Activated CD4-positive, alpha-beta T cell treated with anti-CD3 and anti-CD28 coated beads, Interleukin-2, amount 50 U/mL, for 48 hours (primary cell): ENCODE results near the gene NSUN3.
"Not testable (repeated sequence)": the region's sequence is repeated elsewhere in the genome, so short reads cannot be mapped to it uniquely, and the experiment has no call there.

Experiments
- DNase-seq, 2 experiments: peaks; one replicate each; pipeline ENCODE4 v3.0.0-alpha.2; 2020

The NSUN3 gene

GRCh38 chr3:94062513-94063404, at the start of gene NSUN3, which contains the start of gene DHFR2:
Gene NSUN3, plus strand, starts transcription at chr3:94063061. Its CDS starts 66 bp downstream, at chr3:94063127.
Gene DHFR2, minus strand, starts transcription at chr3:94062916. Its CDS starts 1,405 bp downstream, at chr3:94061511.
- DNase-seq: peak; percentile 78 to 84

GRCh38 chr3:94015025-94015424, 47.8 kb upstream of the NSUN3 start:
- DNase-seq: no peak

- no peak for DNase-seq
Observed at GRCh38 chr3:94019659-94020058, 43.2 kb upstream of the NSUN3 start.

GRCh38 chr3:94020293-94020692, 42.6 kb upstream of the NSUN3 start:
- DNase-seq: no peak

- DNase-seq: no peak
Observed at GRCh38 chr3:94024385-94024784, 38.5 kb upstream of the NSUN3 start.

GRCh38 chr3:94026623-94027022, 36.2 kb upstream of the NSUN3 start:
- DNase-seq: no peak

GRCh38 chr3:94028093-94028837, 34.6 kb upstream of the NSUN3 start, which contains the start of gene STX19:
Gene STX19, minus strand, starts transcription at chr3:94028597. Its CDS starts 13,328 bp downstream, at chr3:94015269.
- DNase-seq: no peak

GRCh38 chr3:94036909-94037507, 25.9 kb upstream of the NSUN3 start:
- DNase-seq: no peak

GRCh38 chr3:94043285-94043684, 19.6 kb upstream of the NSUN3 start:
- DNase-seq: no peak

GRCh38 chr3:94044100-94044936, 18.5 kb upstream of the NSUN3 start:
- not testable (repeated sequence) for DNase-seq

GRCh38 chr3:94046533-94046932, 16.3 kb upstream of the NSUN3 start:
- DNase-seq: no peak

GRCh38 chr3:94049267-94049666, 13.6 kb upstream of the NSUN3 start:
- DNase-seq: no peak

- no peak for DNase-seq
Observed at GRCh38 chr3:94050546-94050945, 12.3 kb upstream of the NSUN3 start.

GRCh38 chr3:94061297-94061696, 1.6 kb upstream of the NSUN3 start:
- DNase-seq: no peak

- DNase-seq: no peak
Observed at GRCh38 chr3:94063496-94064119, 747 bp downstream of the NSUN3 start.

GRCh38 chr3:94064243-94064860, 1.5 kb downstream of the NSUN3 start:
- DNase-seq: no peak

- DNase-seq: no peak
Observed at GRCh38 chr3:94065122-94065521, 2.3 kb downstream of the NSUN3 start.

GRCh38 chr3:94065819-94066480, 3.1 kb downstream of the NSUN3 start:
- no peak for DNase-seq

GRCh38 chr3:94066506-94067500, 3.9 kb downstream of the NSUN3 start:
- no peak for DNase-seq
